Measurements from ENCODE around the gene GP9. TPM values are rescaled to one million over a fixed set of nuclear protein-coding genes. Genes with fewer than 3 reads are reported as not detected.
"Not testable (repeated sequence)": the region's sequence is repeated elsewhere in the genome, so short reads cannot be mapped to it uniquely, and the experiment has no call there.

Gene GP9
- total and polyA plus RNA-seq, 11 donors: not detected

DNA sequence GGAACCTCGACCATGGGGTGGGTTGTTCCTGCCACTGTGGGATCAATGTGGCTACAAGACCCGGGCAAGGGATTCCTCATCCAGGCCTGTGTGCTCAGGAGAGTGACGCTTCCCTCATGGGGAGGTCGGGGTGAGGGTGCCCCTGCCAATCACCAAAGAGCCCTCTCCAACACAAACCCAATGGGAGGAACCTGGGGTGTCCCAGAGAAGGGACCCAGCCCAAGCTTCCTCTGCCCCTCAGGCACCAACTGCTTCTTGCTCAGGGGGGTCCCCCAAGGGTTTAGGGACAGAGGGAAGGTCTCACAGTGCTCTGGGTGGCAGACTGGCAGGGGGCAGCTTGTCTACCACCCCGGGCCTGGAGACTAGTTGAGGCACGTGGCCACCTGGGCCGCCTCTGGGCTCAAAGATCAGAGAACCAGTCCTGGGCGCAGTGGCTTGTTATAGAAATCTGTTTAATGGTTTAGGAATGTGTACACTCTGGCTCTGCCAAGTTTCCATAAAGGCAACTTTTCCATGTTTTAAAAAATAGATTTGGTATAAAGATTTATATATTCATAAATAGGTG, 26.6 kb downstream of the GP9 start:
- WGBS, 4 donors: 31 to 54% (median 45%) methylated on average over 6 to 8 of the region's 8 CpGs
- Histone ChIP-seq H3K27me3 (no peaks in the 10 kb centered on the region), H3K27ac (peak overlapping the region; percentile 18 to 97 (median 82)), H3K4me1 (peaks cover 0 to 12% (median 7%) of the 10 kb centered on the region in 12 donors), H3K9me3 (no peaks in the 10 kb centered on the region), H3K36me3 (peaks cover 0 to 12% (median 11%) of the 10 kb centered on the region in 9 donors), H3K4me3 (no peak overlapping the region)
- intact Hi-C loops (cut with DNase I): loop anchor here in 6 of 10 donors (1.0 to 10.0 kb wide), 4 partner anchors 35 to 117 kb away; no protein-coding TSS in a partner anchor
- DNase-seq (peak in 4 of 5 donors; percentile 58 to 63 (median 60)), ATAC-seq (peak; percentile 35 to 83 (median 78))
- no peak for TF ChIP-seq POLR2A (IDR thresholded peaks at IDR 0.05)
- no peak for TF ChIP-seq CTCF (IDR thresholded peaks at IDR 0.05)

DNA sequence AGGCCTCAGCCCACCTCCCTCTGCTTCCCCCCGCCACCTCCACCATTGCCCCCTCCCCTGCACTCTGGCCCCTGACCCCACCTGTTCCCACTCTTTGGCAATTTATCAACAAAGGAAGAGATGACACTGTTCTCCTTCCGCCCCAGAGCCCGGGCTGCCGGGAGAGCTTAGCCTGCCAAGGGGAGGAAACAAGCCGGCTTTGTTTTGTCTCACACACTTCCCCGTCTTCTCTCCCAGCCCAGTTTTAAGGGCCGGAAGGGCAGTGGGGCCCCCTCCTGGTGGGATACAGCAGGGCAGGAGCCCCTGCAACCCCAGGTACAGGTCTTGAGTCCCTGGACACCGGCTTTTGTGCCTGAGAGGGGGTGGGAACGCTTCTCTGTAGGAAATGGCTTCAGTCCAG, 27.3 kb downstream of the GP9 start:
- DNase-seq: peak in 4 of 5 donors; percentile 55 to 63 (median 60)
- peak; percentile 87 to 95 (median 90) for ATAC-seq
- Histone ChIP-seq H3K4me1 (peaks cover 0 to 12% (median 7%) of the 10 kb centered on the region in 12 donors), H3K36me3 (peaks cover 0 to 18% (median 16%) of the 10 kb centered on the region in 9 donors), H3K27ac (peak overlapping the region in 6 of 12 donors; percentile 44 to 92 (median 78))
- not testable (repeated sequence) for H3K27me3 ChIP-seq, H3K9me3 ChIP-seq, H3K4me3 ChIP-seq
- 10% methylated on average over 6 to 7 of the region's 9 CpGs; no CpG with 5 or more reads in 2 of the 4 donors for WGBS, 4 donors
- intact Hi-C loops (cut with DNase I): loop anchor here in 6 of 10 donors (1.0 to 10.0 kb wide), 4 partner anchors 36 to 118 kb away; no protein-coding TSS in a partner anchor

GRCh38 chr3:129088312-129088711, 27.7 kb downstream of the GP9 start:
- H3K9me3 ChIP-seq: not testable (repeated sequence)
- intact Hi-C loops (cut with DNase I): loop anchor here in 5 of 10 donors (5.0 to 10.0 kb wide), 3 partner anchors 36 to 116 kb away; no protein-coding TSS in a partner anchor
- WGBS, 4 donors: no CpG with 5 or more reads among the region's 6 CpGs

DNA sequence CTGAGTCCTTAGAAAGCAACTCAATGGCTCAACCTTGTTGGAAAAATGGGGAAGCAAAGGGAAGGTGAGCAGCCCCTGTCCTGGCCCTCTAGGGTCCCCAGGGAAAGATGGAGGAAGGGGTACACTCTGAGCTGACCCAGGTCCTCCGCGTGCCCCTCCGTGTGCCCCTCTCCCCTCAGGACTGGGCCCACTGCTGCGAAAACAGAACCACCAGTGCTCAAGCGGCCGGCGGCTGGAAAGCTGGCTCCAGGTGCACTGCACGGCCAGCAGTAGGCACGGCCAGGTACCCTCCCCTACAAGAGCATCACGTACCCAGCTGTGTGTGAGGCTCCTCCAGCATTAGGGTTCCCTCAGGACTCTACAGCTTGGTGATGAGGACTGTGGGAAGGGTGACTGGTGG, 34.7 kb downstream of the GP9 start:
- WGBS, 4 donors: 95 to 98% (median 97%) methylated on average over 6 to 10 of the region's 10 CpGs
- ATAC-seq: no peak

More at GRCh38 chr3:129088312-129088711, 27.7 kb downstream of the GP9 start:
- not testable (repeated sequence) for H3K27me3 ChIP-seq, H3K4me3 ChIP-seq, H3K27ac ChIP-seq, DNase-seq
- Histone ChIP-seq H3K36me3 (peaks cover 0 to 22% (median 20%) of the 10 kb centered on the region in 9 donors), H3K4me1 (peaks cover 0 to 12% (median 7%) of the 10 kb centered on the region in 12 donors)
- peak; percentile 30 to 38 (median 32) for ATAC-seq

More for the DNA sequence above, 34.7 kb downstream of the GP9 start:
- Histone ChIP-seq H3K27me3 (no peaks in the 10 kb centered on the region), H3K4me1 (peaks cover 0 to 3% (median 0%) of the 10 kb centered on the region in 12 donors), H3K9me3 (no peaks in the 10 kb centered on the region), H3K36me3 (peaks cover 0 to 51% (median 35%) of the 10 kb centered on the region in 9 donors), H3K4me3 (no peak overlapping the region), H3K27ac (no peak overlapping the region)
- TF ChIP-seq CTCF (IDR thresholded peaks at IDR 0.05) (no peak), POLR2A (IDR thresholded peaks at IDR 0.05) (no peak)
- no peak for DNase-seq
- intact Hi-C loops (cut with DNase I): no loop called here

Data from heart left ventricle (tissue), 16 donors.